ENCODE results near the gene ATP6V0E1. TPM values are rescaled to one million over a fixed set of nuclear protein-coding genes. Genes with fewer than 3 reads are reported as not detected.
A peak's percentile ranks its signal among the peaks of the same experiment; 100 is the strongest.

ATP6V0E1 gene
- total and polyA plus RNA-seq, 2 donors (not counting 3 experiments of a cell fraction or from before 2014, with no cell fraction given): 217 to 278 TPM

DNA sequence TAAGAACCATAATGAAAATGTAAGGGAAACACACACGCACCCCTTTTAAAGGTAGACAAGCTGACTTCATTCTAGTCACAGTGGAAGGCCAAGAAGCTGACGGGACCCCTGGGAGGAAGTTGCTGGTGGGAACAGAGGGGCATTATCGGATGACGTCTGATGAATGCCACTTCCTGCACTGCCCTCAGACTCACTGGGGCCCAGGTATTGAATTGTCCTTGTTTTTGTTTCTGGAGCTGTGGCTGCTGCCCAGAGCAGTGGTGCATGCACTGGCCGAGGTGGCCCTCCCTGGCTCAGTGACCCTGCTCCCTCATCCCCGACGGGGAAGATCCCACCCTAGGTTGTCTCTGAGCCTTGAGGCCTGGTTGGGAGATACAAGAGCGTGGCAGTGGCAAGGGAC, 39.7 kb upstream of the ATP6V0E1 start:
- Histone ChIP-seq H2AFZ (ENCODE audit: low read depth, low read length) (no peak overlapping the region), H3K4me1 (ENCODE audit: control insufficient read depth, extremely low read depth, insufficient read depth, low read length) (peaks cover 14% of the 10 kb centered on the region), H3K27ac (ENCODE audit: insufficient read depth, low read depth, low read length) (peak overlapping the region; percentile 95), H3K27me3 (ENCODE audit: control insufficient read depth in 2 of 2, insufficient read depth in 2 of 2, low read length in 2 of 2) (no peaks in the 10 kb centered on the region), H3K9me1 (replicated peaks; ENCODE audit: control insufficient read depth, extremely low read depth, insufficient read depth, low read length) (no peaks in the 10 kb centered on the region), H3K4me2 (ENCODE audit: insufficient read depth, low read length) (no peak overlapping the region), H3K4me3 (replicated peaks in 1 of 3; ENCODE audit: insufficient read depth in 1 of 3, low read depth in 1 of 3, low read length in 3 of 3) (no peak overlapping the region), H3K36me3 (ENCODE audit: control insufficient read depth in 2 of 2, extremely low read depth in 1 of 2, insufficient read depth in 2 of 2, low read length in 2 of 2) (peaks cover 0 to 11% of the 10 kb centered on the region in 2 experiments), H4K20me1 (replicated peaks; ENCODE audit: control insufficient read depth, extremely low read depth, insufficient read depth, low read length) (no peaks in the 10 kb centered on the region), H3K9me3 (replicated peaks; ENCODE audit: control insufficient read depth, insufficient read depth, low read length) (no peaks in the 10 kb centered on the region), H3K9ac (replicated peaks; ENCODE audit: extremely low read depth, insufficient read depth, low read length) (peak overlapping the region; percentile 71), H3K79me2 (ENCODE audit: control insufficient read depth, insufficient read depth, low read length) (no peaks in the 10 kb centered on the region)
- no peak for DNase-seq (ENCODE audit: low read depth, low spot score)
- BruUV-seq (replicated peaks): no TSS peak
- ChIA-PET CTCF (interaction anchor here (0.8 to 3.8 kb wide), 2 partner anchors 12 to 237 kb away, joined by 3 to 13 read pairs; no protein-coding TSS in a partner anchor), POLR2A (no interaction called here)
- dilution Hi-C loops (cut with MboI; ENCODE audit: extremely low pct_ligation_motif_present, low sequenced_read_pairs): no loop called here
- TF ChIP-seq GATA2 (IDR thresholded peaks at IDR 0.05; ENCODE audit: insufficient read depth, insufficient read length, low read depth, low read length) (no peak), POLR2AphosphoS5 (IDR thresholded peaks at IDR 0.05; ENCODE audit: insufficient read depth, low read depth, low read length) (no peak), EZH2 (IDR thresholded peaks at IDR 0.05; ENCODE audit: borderline replicate concordance, low read depth, low read length, severe bottlenecking) (no peak), MYC (IDR thresholded peaks at IDR 0.05; ENCODE audit: low read depth, low read length) (no peak)
- intact Hi-C loops (cut with micrococcal nuclease): loop anchor here (1.0 kb wide), 1 partner anchor 11 kb away; no protein-coding TSS in a partner anchor
- peak; percentile 81 for FAIRE-seq

GRCh38 chr5:172944741-172945140, 38.8 kb upstream of the ATP6V0E1 start:
- dilution Hi-C loops (cut with MboI; ENCODE audit: extremely low pct_ligation_motif_present, low sequenced_read_pairs): no loop called here
- no peak for TF ChIP-seq EZH2 (IDR thresholded peaks at IDR 0.05; ENCODE audit: borderline replicate concordance, low read depth, low read length, severe bottlenecking)
- no peak for TF ChIP-seq MYC (IDR thresholded peaks at IDR 0.05; ENCODE audit: low read depth, low read length)
- no peak for TF ChIP-seq FOS (IDR thresholded peaks at IDR 0.05; ENCODE audit: borderline replicate concordance, insufficient read depth, low read length)
- TF ChIP-seq GATA2 (IDR thresholded peaks at IDR 0.05; ENCODE audit: insufficient read depth, insufficient read length, low read depth, low read length): no peak
- no peak for TF ChIP-seq POLR2AphosphoS5 (IDR thresholded peaks at IDR 0.05; ENCODE audit: insufficient read depth, low read depth, low read length)
- TF ChIP-seq, protein P1, sequence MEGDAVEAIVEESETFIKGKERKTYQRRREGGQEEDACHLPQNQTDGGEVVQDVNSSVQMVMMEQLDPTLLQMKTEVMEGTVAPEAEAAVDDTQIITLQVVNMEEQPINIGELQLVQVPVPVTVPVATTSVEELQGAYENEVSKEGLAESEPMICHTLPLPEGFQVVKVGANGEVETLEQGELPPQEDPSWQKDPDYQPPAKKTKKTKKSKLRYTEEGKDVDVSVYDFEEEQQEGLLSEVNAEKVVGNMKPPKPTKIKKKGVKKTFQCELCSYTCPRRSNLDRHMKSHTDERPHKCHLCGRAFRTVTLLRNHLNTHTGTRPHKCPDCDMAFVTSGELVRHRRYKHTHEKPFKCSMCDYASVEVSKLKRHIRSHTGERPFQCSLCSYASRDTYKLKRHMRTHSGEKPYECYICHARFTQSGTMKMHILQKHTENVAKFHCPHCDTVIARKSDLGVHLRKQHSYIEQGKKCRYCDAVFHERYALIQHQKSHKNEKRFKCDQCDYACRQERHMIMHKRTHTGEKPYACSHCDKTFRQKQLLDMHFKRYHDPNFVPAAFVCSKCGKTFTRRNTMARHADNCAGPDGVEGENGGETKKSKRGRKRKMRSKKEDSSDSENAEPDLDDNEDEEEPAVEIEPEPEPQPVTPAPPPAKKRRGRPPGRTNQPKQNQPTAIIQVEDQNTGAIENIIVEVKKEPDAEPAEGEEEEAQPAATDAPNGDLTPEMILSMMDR (IDR thresholded peaks at IDR 0.05; ENCODE audit: extremely low read depth in 1 of 2, insufficient read depth in 1 of 2, low read depth in 1 of 2, low read length in 2 of 2): no peak
- TF ChIP-seq JUN (IDR thresholded peaks at IDR 0.05; ENCODE audit: borderline replicate concordance, insufficient read depth, insufficient read length, low read depth): no peak
- TF ChIP-seq, protein P2, sequence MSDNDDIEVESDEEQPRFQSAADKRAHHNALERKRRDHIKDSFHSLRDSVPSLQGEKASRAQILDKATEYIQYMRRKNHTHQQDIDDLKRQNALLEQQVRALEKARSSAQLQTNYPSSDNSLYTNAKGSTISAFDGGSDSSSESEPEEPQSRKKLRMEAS (IDR thresholded peaks at IDR 0.05; ENCODE audit: insufficient read depth, insufficient read length): no peak
- TF ChIP-seq POLR2A (IDR thresholded peaks at IDR 0.05; ENCODE audit: low read depth, low read length): no peak
- Histone ChIP-seq H3K9me1 (replicated peaks; ENCODE audit: control insufficient read depth, extremely low read depth, insufficient read depth, low read length) (no peaks in the 10 kb centered on the region), H3K79me2 (ENCODE audit: control insufficient read depth, insufficient read depth, low read length) (no peaks in the 10 kb centered on the region), H3K27ac (ENCODE audit: insufficient read depth, low read depth, low read length) (no peak overlapping the region), H3K4me2 (ENCODE audit: insufficient read depth, low read length) (no peak overlapping the region), H3K9me3 (replicated peaks; ENCODE audit: control insufficient read depth, insufficient read depth, low read length) (no peaks in the 10 kb centered on the region), H3K9ac (replicated peaks; ENCODE audit: extremely low read depth, insufficient read depth, low read length) (no peak overlapping the region), H4K20me1 (replicated peaks; ENCODE audit: control insufficient read depth, extremely low read depth, insufficient read depth, low read length) (no peaks in the 10 kb centered on the region), H3K27me3 (ENCODE audit: control insufficient read depth in 2 of 2, insufficient read depth in 2 of 2, low read length in 2 of 2) (no peaks in the 10 kb centered on the region), H3K36me3 (ENCODE audit: control insufficient read depth in 2 of 2, extremely low read depth in 1 of 2, insufficient read depth in 2 of 2, low read length in 2 of 2) (peaks cover 0 to 9% of the 10 kb centered on the region in 2 experiments), H3K4me3 (replicated peaks in 1 of 3; ENCODE audit: insufficient read depth in 1 of 3, low read depth in 1 of 3, low read length in 3 of 3) (no peak overlapping the region), H2AFZ (ENCODE audit: low read depth, low read length) (no peak overlapping the region), H3K4me1 (ENCODE audit: control insufficient read depth, extremely low read depth, insufficient read depth, low read length) (peaks cover 14% of the 10 kb centered on the region)
- POLR2A ChIA-PET: no interaction called here
- DNase-seq (ENCODE audit: low read depth, low spot score) (no peak), FAIRE-seq (no peak)
- BruUV-seq (replicated peaks): no TSS peak
- CTCF ChIA-PET: interaction anchor here (3.8 kb wide), 1 partner anchor 13 kb away, joined by 13 read pairs; no protein-coding TSS in a partner anchor
- intact Hi-C loops (cut with micrococcal nuclease): no loop called here

All from endothelial cell of umbilical vein (primary cell).